Stimulated activated CD4-positive, alpha-beta T cell treated with anti-CD3 and anti-CD28 coated beads, Interleukin-2, amount 100 ng/mL, for 24 hours (primary cell): Measurements from ENCODE around the gene CST9L.

ENCODE experiments used
- DNase-seq, 2 donors: peaks; one replicate each; pipeline ENCODE4 v3.0.0-alpha.2; 2020

The CST9L gene, protein sequence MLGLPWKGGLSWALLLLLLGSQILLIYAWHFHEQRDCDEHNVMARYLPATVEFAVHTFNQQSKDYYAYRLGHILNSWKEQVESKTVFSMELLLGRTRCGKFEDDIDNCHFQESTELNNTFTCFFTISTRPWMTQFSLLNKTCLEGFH

DNA sequence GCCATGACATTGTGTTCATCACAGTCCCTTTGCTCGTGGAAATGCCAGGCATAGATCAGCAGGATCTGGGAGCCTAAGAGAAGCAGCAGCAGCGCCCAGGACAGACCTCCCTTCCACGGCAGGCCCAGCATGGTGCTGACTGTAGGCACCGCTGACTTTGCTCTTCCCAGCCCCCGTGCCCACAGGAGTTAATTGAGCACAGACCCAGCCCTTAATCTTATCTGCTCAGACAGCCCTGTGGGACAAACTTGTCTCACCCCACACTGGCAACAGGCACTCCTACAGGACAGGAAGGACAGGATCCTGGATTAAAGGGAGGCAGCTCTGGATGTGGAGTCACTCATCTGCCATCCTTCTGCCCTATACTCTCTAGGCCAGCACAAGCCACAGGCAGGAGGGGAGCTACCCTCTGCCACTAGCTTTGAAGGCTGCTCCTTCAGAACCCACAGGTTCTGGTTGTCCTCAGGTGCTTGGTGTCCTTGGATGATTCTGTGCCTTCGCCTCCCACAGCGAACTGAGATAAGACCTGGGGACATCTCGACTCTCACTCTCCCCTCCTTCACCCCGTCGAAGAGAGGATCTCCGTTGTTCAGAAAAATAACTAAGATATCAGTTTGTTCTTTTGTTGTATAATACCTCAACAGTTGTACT, at the start of gene CST9L:
TSS of gene CST9L (minus strand) at position 165 of the 651 bp plus-strand sequence. CDS start at position 131, 34 bp downstream.
- no peak for DNase-seq

DNA sequence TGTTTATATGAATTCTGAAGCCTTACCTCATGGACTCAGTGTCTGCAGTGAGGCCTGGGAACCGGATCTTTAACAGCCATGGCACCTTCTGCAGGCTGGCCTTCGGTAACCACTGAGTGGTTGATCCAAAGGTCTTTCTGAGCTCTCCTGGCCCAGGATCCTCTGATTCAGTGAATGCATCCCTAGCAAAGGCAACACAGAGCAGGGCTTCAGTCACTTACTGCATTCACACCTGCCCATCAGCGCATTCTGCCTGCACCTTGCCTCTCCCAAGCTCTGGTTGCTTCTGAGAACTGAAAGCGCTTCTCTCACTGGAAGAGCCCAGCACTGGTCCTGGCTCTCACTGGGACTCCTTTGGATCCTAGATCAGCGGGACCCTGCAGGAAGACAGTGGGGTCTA, 45.9 kb upstream of the CST9L start:
- no peak for DNase-seq

DNA sequence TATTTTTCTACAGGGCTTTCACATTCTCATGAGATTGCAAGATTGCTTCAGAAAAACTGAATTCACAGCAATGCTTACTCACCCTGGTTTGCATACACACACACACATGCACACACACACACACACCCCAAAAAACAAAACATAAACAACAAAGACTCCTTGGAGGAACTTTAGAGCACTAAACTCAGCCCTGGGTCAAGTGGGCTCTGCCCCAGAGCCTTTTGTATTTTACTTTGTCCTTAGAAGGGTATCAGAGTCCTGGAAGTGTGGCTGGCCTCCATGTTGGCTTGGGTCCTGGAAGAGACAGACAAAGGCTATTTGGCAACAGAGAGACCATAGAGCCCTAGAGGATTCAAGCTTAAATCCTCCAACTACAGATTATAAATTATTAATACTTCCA, 45.4 kb upstream of the CST9L start:
- no peak for DNase-seq

DNA sequence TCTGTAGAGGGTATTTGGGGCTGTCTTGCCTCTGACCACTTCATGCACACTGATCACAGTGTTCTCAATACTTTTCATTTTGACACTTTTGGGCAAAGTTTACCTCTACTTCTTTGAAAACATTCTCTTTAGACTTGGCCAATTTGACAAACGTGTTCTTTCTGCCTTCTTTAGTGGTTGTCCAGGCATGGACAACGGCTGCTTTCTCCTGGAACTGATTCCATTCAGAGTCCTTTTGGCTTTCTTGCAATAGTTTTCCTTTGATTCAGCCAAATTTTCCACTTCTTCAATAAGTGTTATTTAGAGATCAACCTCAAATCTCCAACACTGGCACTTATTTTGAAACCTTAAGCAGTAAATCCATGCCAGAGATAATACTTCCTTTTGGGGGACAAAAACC, 44.1 kb upstream of the CST9L start:
- DNase-seq, result no peak

DNA sequence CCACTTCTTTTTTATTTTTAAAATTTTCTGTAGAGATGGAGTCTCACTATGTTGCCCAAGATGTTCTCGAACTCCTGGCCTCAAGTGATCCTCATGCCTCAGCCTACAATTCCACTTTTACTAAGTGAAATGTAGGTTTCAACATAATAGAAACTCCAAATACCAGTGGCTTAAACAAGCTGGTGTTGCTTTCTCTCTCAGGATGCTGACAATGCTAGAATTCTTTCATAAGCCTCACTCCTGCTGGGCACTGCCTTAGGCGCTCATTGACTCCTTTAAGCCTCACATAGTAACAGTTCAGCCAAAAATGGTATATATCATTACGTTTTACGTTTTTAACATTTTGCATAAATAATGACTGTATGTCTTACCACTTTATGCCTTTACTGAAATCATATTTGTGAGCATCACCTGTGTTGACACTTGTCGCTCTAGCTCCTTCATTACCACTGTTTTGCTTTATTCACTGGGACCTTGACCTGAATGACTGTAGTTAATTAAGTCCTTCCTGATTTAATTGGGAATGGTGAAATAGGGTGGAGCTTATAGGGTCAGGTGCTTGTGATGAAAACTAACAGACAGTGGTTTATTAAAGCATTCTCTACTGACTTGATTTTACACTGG, 41.3 kb upstream of the CST9L start:
- no peak for DNase-seq

DNA sequence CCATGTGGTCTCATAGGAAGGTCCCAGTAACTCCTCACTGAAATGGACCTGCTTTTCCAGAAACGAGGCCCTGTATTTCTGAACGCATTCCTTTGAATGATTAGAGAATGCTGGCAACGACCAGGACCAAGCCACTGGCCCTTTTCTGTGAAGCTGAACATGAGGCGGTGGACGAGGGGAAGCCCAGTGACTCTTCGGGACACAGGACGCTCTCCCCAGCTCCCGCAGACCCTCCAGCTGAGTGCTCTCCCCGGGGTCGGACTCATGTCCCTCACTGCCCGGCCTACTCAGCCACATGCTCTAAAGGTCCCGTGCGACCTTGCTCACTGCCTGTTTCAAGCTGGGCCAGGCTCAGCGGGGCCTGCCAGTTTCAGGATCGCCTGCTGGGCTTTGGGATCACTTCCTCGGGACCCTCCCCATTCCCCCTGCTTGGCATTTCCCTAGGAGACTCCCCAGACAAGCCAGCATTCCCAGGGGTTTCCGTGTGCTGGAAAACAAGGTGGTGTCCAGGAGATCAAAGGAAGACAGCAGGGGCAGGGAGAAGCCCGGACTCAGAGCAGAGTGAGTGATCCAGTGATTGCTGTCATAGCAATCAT, 40.1 kb upstream of the CST9L start:
- no peak for DNase-seq

DNA sequence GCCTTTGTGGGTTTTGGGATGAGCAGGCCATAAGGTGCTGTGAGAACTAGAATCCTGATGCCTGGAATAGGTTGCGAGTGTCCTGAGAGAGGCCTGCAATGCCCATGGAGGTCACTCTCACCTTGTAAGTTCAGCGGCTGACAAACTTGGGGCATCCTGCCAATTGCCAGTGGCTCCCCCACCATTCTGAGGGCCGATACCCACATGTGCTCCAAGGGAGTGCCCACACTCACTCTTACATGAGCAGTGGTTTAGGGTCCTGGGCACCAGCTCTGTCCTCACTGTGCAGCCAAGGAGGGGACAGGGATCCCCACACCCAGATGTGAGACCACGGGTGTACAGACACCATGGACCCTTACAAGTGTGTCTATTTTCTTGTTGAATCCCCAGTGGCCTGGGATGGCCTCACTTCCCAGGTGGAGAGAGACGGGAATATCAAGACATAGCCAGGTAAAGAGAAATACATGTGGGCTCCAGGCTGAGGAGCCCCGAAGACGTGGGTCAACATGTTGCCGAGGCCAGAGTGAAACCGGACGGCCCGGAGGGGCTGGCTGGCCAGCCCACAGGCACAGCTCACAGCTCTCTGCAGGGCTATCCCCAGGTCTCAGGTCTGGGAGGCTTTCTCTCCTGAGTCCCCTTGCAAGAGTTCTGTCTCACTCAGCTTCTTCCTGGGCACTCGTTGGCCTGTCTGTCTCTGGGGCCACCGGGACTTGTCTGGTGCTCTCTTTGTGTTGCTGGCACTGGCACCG, 39.4 kb upstream of the CST9L start:
- no peak for DNase-seq

DNA sequence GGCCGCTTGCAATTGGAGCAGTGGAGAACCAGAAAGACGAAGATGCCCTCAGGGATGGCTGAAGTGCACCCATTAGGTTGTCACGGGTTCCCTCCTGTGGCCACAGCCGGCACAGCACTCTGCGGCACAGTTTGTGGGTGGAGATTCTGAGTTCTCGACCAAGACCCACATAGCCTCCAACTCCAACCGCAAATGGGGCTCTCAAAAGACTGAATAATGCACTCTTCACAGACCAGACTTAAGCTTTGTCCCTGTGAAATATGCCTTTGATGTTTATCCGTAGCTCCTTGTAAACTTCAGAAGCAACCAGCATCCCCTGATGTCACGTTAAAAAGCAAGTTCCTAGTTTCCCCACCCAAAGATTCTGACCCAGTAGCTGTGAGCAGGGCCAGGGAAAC, 38.4 kb upstream of the CST9L start:
- DNase-seq, result peak; percentile 66 to 80

DNA sequence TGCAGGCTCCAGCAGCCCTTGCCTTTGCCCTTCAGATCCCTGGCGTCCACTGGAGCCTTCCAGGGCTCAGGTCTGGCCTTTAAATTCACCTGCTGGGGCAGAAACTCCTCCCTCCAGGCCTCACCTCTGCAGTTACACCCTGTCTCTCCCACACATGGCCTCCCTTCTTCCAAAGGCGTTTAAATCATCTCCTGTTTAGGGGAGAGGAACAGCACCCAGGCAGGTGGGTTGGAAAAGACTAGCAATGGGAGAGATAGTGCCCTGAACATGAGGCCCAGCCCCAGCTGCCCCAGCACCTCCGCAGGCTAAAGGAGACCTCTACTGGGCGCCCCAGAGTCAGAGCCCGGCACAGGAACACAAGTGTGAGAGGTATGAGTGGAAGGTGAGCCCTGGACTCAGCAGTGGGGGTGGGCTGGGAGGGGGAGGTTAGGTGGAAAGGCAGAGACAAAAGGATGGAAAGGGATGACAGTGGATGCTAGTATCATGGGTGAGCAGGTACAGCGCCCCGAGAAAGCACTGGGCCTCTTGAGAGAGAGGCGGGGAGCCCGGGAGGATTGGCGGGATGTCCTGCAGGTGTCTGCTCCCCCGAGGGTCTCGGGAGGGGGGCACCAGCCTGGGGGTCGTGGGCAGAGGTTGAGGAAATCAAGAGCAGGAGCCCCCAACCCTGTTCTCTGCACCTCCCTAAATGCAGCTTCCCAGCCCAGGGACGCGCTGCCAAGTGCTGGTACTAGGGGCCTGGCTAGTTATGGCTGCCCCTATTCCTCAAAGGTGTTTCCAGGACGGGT, 37.8 kb upstream of the CST9L start, which contains the start of gene CST9:
TSS of gene CST9 (minus strand) at position 51 of the 785 bp plus-strand sequence. CDS start 53 bp downstream, outside the sequence.
- no peak for DNase-seq

DNA sequence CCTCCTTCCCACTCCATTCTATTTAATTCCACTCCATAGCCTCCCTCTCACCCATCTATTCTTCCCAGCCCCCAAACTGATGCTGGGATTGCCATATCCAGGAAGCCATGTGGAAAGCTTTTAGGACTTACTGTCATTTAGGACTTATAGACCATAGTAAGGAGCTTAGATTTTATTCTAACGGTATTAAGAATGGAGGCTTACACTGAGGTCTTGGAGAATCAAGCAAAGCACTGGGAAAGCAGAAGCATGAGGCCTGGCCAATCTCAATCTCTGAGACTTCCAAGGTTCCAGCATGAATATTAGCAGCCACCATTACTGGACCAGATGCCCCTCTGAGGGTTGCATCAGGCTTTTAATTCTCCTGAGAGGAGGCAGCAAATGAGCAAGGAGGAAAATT, 36.0 kb upstream of the CST9L start:
- DNase-seq, result no peak

DNA sequence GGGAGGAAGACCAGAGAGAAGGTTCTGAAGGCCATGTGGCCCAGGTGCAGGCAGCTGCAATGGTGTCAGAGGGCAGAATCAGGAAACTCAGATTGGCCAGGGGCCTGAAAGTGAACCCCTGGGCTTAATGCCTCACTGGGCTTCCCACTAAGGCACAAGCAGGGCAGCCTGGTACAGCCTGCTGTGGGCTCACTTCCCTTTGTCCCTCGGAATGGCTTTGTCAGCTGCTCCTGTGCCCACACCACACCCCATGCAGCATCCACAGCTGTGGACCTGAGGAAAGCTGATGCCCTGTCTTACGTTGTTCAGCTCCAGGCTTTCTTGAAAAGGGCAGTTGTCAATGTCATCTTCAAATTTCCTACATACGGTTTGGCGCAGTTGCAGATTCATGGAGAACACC, 35.0 kb upstream of the CST9L start:
- no peak for DNase-seq

DNA sequence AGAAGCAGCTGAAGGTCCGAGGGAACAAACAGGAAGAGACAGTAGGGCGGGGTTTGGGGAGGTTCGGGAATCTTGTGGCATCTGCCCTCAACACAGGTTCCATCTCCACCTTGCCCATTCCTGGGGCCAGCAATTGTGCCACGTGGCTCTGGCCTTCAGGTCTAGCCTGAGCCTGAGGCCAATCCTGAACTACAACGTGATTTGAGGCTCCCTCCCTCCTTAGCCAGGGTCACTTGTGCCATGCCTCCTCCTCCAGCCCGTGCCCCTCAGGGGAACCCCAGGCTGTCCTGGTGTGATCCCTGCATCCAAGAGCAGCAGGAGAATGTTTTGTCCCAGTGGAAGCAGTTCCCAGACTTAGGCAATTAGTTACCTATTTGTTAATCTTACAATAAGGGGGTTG, 34.4 kb upstream of the CST9L start:
- DNase-seq, result no peak

DNA sequence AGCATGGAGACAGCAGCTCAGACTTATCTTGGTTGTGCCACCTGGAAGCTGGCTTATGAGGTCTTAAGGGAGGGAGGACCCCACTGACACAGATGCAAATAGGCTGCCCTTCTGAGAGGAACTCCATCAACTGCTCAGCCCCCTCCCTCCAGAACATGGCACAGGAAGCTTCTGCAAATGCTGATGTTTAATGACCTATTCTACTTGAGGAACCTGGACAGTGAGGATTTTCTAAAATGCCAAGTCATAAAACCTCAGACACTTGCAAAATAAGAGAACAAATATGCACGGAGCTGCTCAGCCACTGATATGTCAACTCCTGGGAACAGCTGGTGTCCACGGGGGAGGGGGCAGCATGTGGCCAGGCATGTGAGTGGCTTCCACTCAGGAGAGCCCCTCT, 34.0 kb upstream of the CST9L start:
- DNase-seq, result no peak

DNA sequence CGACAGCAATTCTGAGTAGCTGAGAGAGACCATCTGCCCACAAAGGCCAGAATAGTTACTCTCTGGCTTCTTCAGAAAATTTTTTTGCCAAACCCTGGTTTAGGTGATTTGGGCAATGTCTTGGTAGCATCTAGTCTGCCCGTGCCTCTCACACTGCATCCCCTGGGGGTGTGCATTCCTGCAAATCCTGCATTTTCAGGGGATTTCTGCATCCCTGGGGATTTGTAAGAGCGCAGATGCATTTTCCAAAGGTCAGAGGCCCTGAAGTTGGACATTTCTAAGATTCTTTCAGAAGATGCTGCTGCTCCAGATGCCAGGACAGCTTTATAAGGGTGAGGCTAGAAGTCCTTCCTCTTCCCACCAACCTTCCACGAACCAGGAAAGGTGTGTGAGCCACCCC, 33.4 kb upstream of the CST9L start:
- DNase-seq, result no peak

DNA sequence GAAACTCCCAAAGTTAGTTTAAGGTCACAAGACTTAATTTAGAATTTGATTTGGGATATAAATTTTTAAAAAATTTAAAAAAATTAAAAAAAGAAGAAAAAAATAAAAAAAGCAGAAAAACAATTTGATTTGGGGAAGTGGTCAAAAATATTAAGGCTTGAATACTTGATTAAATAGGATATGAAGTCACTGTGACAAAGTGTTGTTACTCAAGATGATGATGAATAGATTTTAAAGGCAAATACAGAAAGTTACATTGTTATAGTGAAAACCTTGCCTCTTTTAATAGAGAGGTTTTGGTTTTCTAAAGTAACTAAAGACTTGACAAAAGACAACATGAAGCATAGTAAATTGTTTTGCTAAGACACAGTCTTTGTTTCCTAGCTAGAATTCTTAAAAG, 30.2 kb upstream of the CST9L start:
- no peak for DNase-seq

DNA sequence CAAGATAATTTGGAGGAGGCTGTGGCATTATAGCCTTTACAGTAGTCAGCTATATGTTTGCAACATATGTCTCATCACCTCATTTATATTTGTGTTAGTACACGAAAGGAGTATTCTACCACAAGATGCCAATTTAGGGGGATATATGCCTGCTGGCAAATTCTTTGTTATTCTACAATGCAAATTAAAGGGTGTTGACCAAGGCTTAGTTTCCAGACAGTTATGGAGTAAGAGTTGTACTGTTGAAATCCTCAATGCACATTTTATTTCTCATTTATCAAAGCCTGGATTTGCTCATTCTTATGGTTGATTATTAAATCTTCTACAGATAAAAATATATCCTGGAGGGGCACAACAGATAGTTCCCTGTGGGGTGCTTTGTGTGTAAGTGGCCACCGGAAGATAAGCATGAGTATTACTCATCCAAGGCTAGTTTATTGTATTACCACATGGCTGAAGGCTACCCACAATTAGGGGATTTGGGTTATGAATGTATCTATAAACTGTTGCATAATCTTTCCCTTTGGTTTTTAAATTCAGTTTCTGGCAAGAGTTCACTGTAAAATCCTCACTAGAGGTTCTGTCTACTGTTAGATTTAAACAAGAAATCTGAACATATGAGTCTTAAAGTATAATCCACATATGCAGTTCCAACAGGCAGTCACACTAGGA, 28.4 kb upstream of the CST9L start:
- DNase-seq, result no peak

DNA sequence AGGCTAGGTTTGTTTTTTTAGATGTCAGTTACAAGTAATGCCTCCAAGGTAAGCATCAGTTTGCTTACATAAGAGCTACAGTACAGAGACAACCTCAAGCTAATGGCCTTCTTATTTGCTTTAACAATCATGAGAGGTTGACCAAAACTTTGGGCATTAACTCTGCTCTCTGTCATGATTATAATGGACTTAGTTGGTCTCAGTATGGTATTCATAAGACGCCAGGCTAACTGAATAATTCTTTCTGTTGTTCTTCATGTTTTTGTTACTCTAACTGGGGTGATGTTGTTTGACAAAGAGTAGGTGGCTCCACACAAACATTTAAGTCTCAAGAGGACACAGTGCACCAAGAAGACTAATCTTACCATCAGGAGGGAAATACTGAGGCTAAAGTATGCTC, 27.7 kb upstream of the CST9L start:
- DNase-seq, result no peak

DNA sequence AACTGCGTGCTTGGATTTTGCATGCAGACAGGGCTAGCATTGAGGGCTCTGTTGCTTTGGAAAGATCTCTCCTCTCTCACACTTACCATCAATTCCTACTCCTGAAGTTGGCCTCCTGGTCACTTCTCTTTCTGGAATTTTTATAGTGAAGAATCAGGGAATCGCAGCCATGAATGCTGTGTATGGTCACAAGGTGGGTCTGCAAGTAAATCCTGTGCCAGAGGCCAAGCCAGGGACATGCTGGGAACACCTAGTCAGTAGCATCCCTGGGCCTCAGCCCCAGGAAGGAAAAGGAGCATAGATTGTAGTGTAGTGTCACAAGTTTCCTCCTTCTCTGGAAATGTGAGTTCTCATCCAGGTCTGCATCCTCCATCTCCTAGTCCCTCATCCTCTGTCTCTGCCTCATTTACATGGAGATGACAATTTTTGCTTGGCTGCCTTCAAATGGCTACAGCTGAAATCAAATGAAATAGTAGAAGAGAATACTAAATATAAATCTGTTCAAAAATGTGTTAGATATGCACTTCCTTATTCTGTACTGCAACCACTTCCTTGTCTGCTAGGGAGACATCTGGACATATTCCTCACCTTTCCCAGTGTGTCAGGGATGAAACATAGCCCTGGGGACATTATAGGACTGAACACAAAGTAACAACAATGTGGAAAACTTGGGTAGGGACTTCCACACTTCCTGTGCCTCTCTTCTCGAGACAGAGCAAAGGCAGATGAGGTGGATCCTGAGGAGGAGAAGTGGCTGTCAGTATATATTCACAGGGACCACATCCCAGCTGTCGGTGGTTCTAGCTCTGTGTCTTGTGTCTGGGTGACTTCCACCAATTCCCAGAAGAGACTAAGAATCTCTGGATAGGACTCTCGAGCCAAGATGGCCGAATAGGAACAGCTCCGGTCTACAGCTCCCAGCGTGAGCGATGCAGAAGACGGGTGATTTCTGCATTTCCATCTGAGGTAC, 20.4 kb upstream of the CST9L start:
- no peak for DNase-seq

DNA sequence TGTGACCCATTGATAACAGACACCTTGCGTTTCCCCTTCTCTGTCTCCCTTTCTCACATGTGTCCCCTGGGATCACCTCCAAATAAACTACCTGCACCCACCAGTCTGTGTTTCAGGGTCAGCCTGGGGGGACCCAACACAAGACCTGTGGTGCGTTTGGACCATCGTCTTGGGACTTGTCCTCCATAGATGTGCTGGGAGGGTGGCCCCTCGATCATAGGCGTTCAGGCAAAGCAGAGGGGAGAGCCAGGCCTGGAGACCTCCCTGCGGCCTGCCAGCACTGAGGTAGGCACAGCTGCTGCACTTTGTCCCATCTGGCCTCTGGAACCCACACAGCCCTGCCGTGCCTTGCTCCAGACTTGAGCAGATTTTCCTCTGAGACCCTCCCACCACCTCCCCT, 19.3 kb upstream of the CST9L start:
- DNase-seq, result no peak

DNA sequence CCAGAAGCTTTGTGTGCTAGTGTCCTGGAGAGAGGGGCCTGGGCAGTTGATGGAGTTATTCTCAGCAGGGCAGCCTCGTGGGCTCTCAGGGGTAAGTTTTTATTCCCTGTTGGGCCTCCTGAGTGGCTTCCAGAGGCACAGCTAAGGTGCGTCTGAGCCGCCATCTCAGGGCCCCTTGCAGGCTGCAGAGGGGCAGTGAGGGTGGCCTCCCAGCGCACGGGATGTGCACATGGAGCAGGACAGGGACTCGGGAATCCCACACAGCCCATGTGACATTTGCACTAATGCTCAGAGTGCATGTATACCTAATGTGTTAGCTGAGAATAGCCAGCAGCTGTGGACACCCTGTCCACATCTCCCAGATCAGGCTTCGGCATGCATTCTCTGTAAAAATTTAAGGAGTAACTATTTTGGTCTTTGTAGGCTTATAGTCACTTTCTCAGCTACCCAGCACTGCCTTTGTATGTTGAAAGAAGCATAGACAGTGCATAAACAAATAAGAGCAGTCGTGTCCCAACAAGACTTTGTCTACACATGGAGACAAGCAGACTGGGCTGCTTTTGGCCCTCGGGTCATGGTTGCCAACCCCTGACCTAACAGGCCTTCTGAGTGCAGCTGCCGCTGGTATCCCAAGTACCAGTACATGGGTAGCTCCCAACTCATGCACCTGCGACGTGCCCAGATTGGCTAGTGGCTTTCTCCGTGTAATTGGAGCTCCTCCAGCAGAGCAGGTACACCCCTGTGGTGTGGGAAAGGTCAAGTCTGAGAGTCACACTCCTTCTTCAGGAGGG, 18.6 kb upstream of the CST9L start:
- DNase-seq, result no peak
